GM23338 (cell line): ENCODE results near the gene DEFB126.

Source experiments
- CREB1 ChIP-seq: fragments of 250-450 bp; sonication (Bioruptor Pico); IDR thresholded peaks from 2 replicates; pipeline ENCODE4 v1.5.0; 2020; ENCODE audit warnings: low read depth, mild to moderate bottlenecking, moderate library complexity
- EZH2 ChIP-seq: fragments of 200-600 bp; sonication (generic); IDR thresholded peaks from one replicate; pipeline ENCODE4 v1.8.0; 2017; ENCODE audit warnings: antibody characterized with exemption, mild to moderate bottlenecking, low read depth; ENCODE audit not compliant: unreplicated experiment
- EZH2phosphoT487 ChIP-seq: fragments of 200-600 bp; sonication (generic); IDR thresholded peaks from one replicate; pipeline ENCODE4 v1.8.1; 2018; ENCODE audit warnings: antibody characterized with exemption; ENCODE audit not compliant: unreplicated experiment
- JUNB ChIP-seq: IDR thresholded peaks from one replicate; pipeline ENCODE4 v1.6.1; 2016; ENCODE audit warnings: antibody characterized with exemption; ENCODE audit not compliant: unreplicated experiment
- POLR2AphosphoS5 ChIP-seq: IDR thresholded peaks from 2 replicates; pipeline ENCODE4 v1.6.1; 2016; ENCODE audit warnings: antibody characterized with exemption, low read depth
- STAT1 ChIP-seq: IDR thresholded peaks from one replicate; pipeline ENCODE4 v1.6.1; 2016; ENCODE audit warnings: antibody characterized with exemption; ENCODE audit not compliant: unreplicated experiment
- ZNF114 ChIP-seq: fragments of 250-450 bp; sonication (Bioruptor Pico); IDR thresholded peaks from 2 replicates; pipeline ENCODE4 v1.5.0; 2020; ENCODE audit warnings: mild to moderate bottlenecking, moderate library complexity
- ZNF331 ChIP-seq: fragments of 250-450 bp; sonication (Bioruptor Pico); IDR thresholded peaks from 2 replicates; pipeline ENCODE4 v1.5.0; 2020; ENCODE audit warnings: low read depth, mild to moderate bottlenecking, moderate library complexity
- TF ChIP-seq, protein P1 (sequence below): IDR thresholded peaks from one replicate; pipeline ENCODE4 v1.6.1; 2018; ENCODE audit warnings: antibody characterized with exemption; ENCODE audit not compliant: unreplicated experiment
- TF ChIP-seq, protein P2 (sequence below), 2 experiments: fragments of 200-600 bp in 1 of 2; sonication (generic) in 1 of 2; conservative IDR thresholded peaks; 2 replicates each; pipeline versions ENCODE4 v1.5.1 to v1.6.1; 2016 to 2017; ENCODE audit warnings: antibody characterized with exemption in 2 of 2, low read depth in 2 of 2, mild to moderate bottlenecking in 2 of 2, moderate library complexity in 1 of 2
- TF ChIP-seq, protein P3 (sequence below): IDR thresholded peaks from 2 replicates; pipeline ENCODE4 v1.6.1; 2016; ENCODE audit warnings: antibody characterized with exemption

GRCh38 chr20:103456-103855, 38.9 kb upstream of the DEFB126 start:
- TF ChIP-seq, protein P1, sequence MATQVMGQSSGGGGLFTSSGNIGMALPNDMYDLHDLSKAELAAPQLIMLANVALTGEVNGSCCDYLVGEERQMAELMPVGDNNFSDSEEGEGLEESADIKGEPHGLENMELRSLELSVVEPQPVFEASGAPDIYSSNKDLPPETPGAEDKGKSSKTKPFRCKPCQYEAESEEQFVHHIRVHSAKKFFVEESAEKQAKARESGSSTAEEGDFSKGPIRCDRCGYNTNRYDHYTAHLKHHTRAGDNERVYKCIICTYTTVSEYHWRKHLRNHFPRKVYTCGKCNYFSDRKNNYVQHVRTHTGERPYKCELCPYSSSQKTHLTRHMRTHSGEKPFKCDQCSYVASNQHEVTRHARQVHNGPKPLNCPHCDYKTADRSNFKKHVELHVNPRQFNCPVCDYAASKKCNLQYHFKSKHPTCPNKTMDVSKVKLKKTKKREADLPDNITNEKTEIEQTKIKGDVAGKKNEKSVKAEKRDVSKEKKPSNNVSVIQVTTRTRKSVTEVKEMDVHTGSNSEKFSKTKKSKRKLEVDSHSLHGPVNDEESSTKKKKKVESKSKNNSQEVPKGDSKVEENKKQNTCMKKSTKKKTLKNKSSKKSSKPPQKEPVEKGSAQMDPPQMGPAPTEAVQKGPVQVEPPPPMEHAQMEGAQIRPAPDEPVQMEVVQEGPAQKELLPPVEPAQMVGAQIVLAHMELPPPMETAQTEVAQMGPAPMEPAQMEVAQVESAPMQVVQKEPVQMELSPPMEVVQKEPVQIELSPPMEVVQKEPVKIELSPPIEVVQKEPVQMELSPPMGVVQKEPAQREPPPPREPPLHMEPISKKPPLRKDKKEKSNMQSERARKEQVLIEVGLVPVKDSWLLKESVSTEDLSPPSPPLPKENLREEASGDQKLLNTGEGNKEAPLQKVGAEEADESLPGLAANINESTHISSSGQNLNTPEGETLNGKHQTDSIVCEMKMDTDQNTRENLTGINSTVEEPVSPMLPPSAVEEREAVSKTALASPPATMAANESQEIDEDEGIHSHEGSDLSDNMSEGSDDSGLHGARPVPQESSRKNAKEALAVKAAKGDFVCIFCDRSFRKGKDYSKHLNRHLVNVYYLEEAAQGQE, result no peak
- TF ChIP-seq, protein P2, sequence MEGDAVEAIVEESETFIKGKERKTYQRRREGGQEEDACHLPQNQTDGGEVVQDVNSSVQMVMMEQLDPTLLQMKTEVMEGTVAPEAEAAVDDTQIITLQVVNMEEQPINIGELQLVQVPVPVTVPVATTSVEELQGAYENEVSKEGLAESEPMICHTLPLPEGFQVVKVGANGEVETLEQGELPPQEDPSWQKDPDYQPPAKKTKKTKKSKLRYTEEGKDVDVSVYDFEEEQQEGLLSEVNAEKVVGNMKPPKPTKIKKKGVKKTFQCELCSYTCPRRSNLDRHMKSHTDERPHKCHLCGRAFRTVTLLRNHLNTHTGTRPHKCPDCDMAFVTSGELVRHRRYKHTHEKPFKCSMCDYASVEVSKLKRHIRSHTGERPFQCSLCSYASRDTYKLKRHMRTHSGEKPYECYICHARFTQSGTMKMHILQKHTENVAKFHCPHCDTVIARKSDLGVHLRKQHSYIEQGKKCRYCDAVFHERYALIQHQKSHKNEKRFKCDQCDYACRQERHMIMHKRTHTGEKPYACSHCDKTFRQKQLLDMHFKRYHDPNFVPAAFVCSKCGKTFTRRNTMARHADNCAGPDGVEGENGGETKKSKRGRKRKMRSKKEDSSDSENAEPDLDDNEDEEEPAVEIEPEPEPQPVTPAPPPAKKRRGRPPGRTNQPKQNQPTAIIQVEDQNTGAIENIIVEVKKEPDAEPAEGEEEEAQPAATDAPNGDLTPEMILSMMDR (conservative IDR thresholded peaks at IDR 0.05; ENCODE audit: low read depth in 2 of 2), result no peak
- no peak for TF ChIP-seq JUNB
- TF ChIP-seq POLR2AphosphoS5, result no peak
- TF ChIP-seq ZNF114 (CRISPR knock-in tag), result no peak
- no peak for TF ChIP-seq EZH2
- no peak for TF ChIP-seq CREB1 (CRISPR knock-in tag)
- no peak for TF ChIP-seq EZH2phosphoT487
- TF ChIP-seq, protein P3, sequence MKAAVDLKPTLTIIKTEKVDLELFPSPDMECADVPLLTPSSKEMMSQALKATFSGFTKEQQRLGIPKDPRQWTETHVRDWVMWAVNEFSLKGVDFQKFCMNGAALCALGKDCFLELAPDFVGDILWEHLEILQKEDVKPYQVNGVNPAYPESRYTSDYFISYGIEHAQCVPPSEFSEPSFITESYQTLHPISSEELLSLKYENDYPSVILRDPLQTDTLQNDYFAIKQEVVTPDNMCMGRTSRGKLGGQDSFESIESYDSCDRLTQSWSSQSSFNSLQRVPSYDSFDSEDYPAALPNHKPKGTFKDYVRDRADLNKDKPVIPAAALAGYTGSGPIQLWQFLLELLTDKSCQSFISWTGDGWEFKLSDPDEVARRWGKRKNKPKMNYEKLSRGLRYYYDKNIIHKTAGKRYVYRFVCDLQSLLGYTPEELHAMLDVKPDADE, result no peak
- no peak for TF ChIP-seq STAT1
- TF ChIP-seq ZNF331 (CRISPR knock-in tag), result no peak
